Measurements from ENCODE around the gene GLIS2. TPM values are rescaled to one million over a fixed set of nuclear protein-coding genes. Genes with fewer than 3 reads are reported as not detected.

The GLIS2 gene
- polyA plus RNA-seq, 3 donors = 6.2 to 13.6 (median 11.2) TPM

GRCh38 chr16:4316864-4317531, 1.1 kb downstream of the GLIS2 start:
- H3K27ac ChIP-seq (ENCODE audit: low read depth, low read length) = peak overlapping the region; percentile 44
- WGBS, 3 donors = 16 to 39% (median 27%) methylated on average over 20 of the region's 20 CpGs

DNA sequence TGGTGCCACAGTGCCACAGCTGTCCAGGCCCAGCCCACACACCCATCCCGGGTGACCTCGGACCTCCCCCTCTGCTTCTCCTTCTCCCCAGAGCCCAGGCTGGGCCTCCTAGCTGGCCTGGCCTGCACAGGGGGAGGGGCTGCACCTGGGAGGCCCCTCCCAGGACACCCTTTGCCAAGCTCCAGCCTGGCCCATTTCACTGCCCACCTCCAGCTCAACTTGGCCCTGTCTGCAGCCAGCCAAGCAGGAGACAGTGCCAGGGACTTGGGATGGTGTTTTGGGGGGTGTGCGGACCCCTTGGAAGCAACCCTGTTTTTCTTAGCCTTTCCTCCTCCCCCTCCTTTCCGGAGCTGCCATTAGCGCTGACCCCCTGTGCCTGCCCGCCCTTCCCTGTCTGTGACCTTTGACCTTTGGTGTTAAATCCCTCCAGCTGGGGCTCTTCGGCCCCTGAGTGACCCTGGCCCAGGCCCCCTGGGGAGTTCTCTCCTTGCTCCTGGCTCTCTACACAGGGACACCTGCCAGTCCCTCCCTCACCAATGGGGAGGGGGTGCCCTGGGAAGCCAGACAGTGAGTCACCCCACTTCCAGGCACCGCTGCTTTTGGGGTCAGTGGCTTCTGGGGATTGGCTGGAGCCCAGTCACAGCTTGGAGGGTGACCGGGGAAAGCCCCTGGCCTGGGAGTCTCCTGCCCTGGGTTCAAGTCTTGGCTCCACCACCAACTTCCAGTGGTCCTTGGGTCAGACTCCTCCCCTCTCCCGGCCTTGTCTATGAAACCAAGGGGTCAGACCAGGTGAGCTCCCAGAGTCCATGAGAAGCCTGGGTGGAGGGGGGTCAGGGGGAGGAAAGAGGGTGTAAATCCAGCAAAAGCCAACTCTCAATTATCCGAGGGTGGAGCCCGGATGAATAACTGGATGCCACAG, 1.9 kb downstream of the GLIS2 start:
- WGBS, 3 donors = 34 to 51% (median 42%) methylated on average over 10 to 12 of the region's 12 CpGs
- peak overlapping the region; percentile 19 for H3K27ac ChIP-seq (ENCODE audit: low read depth, low read length)

GRCh38 chr16:4318451-4318910, 2.6 kb downstream of the GLIS2 start:
- WGBS, 3 donors = 49 to 55% (median 54%) methylated on average over 13 of the region's 13 CpGs
- H3K27ac ChIP-seq (ENCODE audit: low read depth, low read length) = peak overlapping the region; percentile 19

GRCh38 chr16:4318967-4319366, 3.1 kb downstream of the GLIS2 start:
- 71 to 88% (median 82%) methylated on average over 5 of the region's 5 CpGs for WGBS, 3 donors
- no peak overlapping the region for H3K27ac ChIP-seq (ENCODE audit: low read depth, low read length)

- 47 to 70% (median 53%) methylated on average over 34 to 37 of the region's 37 CpGs for WGBS, 3 donors
- H3K27ac ChIP-seq (ENCODE audit: low read depth, low read length) = peak overlapping the region; percentile 52
Measured at GRCh38 chr16:4319454-4320421, 3.9 kb downstream of the GLIS2 start.

- no peak overlapping the region for H3K27ac ChIP-seq (ENCODE audit: low read depth, low read length)
- WGBS, 3 donors = 51 to 64% (median 58%) methylated on average over 16 of the region's 16 CpGs
Measured at GRCh38 chr16:4320571-4321137, 4.8 kb downstream of the GLIS2 start.

DNA sequence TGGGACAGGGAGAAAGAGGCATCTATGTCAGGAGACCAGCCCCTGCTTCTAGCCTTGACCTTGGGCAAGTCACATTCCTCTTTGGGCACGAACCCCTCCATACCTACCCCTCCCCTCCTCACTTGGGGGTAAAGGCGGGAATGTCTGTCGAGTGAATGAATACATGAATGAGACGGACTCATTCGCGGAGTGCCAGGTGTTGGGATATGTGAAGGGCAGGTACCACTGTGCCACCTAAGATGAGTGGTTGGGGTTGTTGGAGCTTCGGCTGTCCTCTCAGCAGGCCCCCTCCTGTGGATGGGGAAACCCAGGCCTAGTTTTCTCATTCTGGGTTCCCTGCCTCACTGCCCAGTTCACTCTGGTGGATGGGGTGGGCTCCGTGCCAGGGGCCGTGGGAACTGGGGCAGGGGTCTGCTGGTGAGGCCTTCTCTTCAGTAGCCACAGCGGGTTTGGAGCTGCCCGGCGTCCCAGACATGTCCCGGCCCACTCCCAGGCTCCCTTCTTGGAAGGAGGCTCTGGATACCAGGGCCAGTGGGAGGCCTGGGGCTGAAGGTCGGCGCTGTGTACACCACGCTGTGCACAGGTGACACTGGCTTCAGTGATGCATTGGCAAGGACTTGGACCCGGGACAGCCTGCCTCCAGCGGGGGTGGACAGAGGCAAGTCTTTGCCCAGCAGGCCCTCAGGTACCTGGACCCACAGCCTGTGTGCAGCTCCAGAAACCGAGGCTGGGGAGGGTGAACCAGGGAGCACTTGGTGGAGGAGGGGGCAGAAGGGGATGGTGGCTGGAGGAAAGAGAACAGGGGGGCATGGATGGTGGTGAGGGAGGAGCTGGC, 5.6 kb downstream of the GLIS2 start:
- H3K27ac ChIP-seq (ENCODE audit: low read depth, low read length) = no peak overlapping the region
- WGBS, 3 donors = 54 to 90% (median 86%) methylated on average over 19 of the region's 19 CpGs

DNA sequence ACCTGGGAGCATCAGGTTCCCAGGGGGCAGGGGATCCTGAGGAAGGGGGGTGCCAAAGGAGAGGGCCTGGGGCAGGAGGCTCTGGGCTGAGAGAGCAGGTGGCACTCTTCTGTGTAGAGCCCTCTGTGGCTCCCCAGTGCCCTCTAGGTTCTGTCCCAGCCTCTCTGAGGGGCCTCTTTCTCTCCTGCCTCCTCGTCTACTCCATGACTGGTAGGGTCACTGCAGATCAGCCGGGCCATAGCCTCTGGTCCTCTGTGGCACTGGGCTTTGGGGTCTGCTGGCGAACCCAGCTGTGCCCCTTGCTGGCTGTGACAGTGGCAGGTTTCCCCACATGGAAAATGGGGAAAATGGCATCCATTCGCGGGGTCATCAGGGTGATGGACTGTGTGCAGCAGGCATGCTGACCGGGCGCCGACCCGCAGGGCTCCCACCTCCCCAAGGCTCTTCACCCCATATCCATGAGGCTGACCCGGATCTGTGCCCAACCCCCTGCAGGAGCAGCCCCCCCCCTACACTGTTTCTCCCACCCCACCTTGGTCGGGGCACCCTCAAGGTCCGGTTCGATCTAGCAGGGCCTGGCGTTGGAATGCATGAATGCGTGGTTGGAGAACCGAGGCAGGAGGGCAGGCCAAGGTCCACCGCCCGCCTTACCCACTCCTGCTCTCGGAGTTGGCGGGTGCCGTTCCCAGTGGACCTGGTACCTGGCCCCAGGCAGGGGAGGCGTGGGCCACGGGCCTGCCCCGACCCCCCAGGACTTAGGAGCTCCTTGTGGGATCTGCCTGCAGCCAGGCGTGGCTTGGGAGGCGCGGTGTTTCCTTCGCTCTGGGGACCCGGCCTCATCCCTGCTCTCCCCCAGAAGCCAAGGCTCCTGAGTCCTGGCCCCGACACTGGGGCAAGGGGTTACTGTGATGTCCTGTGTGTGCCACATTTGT, 6.5 kb downstream of the GLIS2 start:
- WGBS, 3 donors = 79 to 87% (median 86%) methylated on average over 29 to 30 of the region's 30 CpGs
- no peak overlapping the region for H3K27ac ChIP-seq (ENCODE audit: low read depth, low read length)

- WGBS, 3 donors = 36 to 67% (median 57%) methylated on average over 21 of the region's 21 CpGs
- no peak overlapping the region for H3K27ac ChIP-seq (ENCODE audit: low read depth, low read length)
Measured at GRCh38 chr16:4323071-4323844, 7.4 kb downstream of the GLIS2 start.

- 14 to 49% (median 34%) methylated on average over 12 of the region's 12 CpGs for WGBS, 3 donors
- peak overlapping the region; percentile 26 for H3K27ac ChIP-seq (ENCODE audit: low read depth, low read length)
Measured at GRCh38 chr16:4323845-4324488, 8.1 kb downstream of the GLIS2 start.

- WGBS, 3 donors = 65 to 70% (median 70%) methylated on average over 19 to 22 of the region's 22 CpGs
- H3K27ac ChIP-seq (ENCODE audit: low read depth, low read length) = peak overlapping the region; percentile 26
Measured at GRCh38 chr16:4324492-4325252, 8.8 kb downstream of the GLIS2 start.

- 71 to 75% (median 74%) methylated on average over 6 of the region's 6 CpGs for WGBS, 3 donors
- H3K27ac ChIP-seq (ENCODE audit: low read depth, low read length) = no peak overlapping the region
Measured at GRCh38 chr16:4325253-4325758, 9.4 kb downstream of the GLIS2 start.

DNA sequence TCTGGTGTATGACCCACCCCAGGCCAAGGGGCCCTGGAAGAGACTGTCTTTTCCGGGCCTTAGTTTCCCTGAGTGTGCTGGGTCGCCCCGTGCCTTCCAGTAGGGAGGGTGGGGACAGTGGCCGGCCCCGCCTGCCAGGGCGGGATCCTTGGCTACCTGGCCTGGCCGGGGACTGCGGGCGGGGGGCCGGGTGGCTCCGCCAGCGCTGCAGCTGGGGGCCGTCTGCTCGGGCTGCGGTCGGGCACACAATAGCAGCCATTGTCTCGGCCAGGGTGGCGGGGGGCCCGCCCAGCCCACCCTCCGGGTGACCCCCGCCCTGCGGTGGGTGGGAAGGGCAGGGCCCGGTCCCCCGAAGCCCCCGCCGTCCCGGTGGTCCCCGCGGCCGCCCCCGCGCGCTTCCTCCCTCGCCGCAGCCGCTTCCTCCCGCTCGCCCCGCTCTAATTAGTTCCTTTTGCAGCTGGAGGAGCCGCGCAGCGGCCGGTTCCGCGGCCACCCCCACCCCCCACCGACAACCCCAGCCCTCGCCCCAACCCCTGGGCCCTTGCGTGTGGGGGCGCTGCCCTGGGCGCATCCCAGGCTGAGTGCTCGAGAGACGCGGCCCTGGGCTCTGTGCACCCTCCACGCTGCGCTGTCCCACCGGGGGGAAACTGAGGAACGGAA, 11.6 kb downstream of the GLIS2 start:
- peak overlapping the region; percentile 40 for H3K27ac ChIP-seq (ENCODE audit: low read depth, low read length)

More for the DNA sequence above, 11.6 kb downstream of the GLIS2 start:
- 3 to 6% (median 4%) methylated on average over 35 to 50 of the region's 57 CpGs for WGBS, 3 donors

Measured in adipose tissue (tissue), 3 donors.